IPS-20b (cell line): ENCODE results near the gene TPRA1.

Experiments used
- H3K27ac ChIP-seq: one replicate; pipeline ENCODE4 v1.5.1; 2013; ENCODE audit warnings: low read length
- H3K27me3 ChIP-seq: 2 replicates; pipeline ENCODE4 v1.6.1; 2013; ENCODE audit warnings: mild to moderate bottlenecking, low read length, inconsistent platforms; ENCODE audit not compliant: insufficient read depth
- H3K36me3 ChIP-seq: 2 replicates; pipeline ENCODE4 v1.6.1; 2013; ENCODE audit warnings: low read depth, mild to moderate bottlenecking, inconsistent platforms, low read length, moderate library complexity; ENCODE audit not compliant: insufficient read depth
- H3K4me1 ChIP-seq: 2 replicates; pipeline ENCODE4 v1.6.1; 2013; ENCODE audit warnings: mild to moderate bottlenecking, control low read depth, inconsistent platforms, low read length, moderate library complexity; ENCODE audit not compliant: insufficient read depth
- H3K4me3 ChIP-seq: 2 replicates; pipeline ENCODE4 v1.5.1; 2013; ENCODE audit warnings: mild to moderate bottlenecking, low read length, inconsistent platforms
- H3K9ac ChIP-seq: 2 replicates; pipeline ENCODE4 v1.6.1; 2013; ENCODE audit warnings: low read depth, mild to moderate bottlenecking, inconsistent platforms, low read length, moderate library complexity
- H3K9me3 ChIP-seq: 2 replicates; pipeline ENCODE4 v1.6.1; 2013; ENCODE audit warnings: mild to moderate bottlenecking, low read depth, low read length, inconsistent platforms; ENCODE audit not compliant: insufficient read depth

Gene TPRA1

DNA sequence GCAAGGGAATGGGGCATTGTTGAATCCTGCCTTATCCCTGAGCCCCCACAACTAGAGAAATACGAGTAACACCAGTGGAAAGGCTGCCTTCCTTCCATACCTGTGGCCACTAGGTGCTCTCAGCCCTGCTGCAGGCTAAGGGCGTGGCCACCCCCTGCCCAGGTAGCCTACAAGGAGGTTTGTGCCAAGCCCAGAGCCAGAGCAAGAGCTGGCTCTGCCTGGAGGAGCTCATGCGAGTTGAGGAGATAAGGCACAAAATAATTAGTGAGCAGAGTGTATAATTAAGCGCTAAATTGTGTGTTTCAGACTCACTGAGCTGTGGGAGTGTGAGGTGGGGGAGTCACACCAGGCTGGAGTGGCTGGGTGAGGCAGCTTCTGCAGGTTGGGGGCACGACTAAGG is 49.2 kb downstream of the TPRA1 start:
- H3K9me3 ChIP-seq = no peaks in the 10 kb centered on the region
- no peak overlapping the region for H3K27ac ChIP-seq
- no peak overlapping the region for H3K9ac ChIP-seq
- H3K4me3 ChIP-seq = no peak overlapping the region
- no peaks in the 10 kb centered on the region for H3K36me3 ChIP-seq
- peaks cover 9% of the 10 kb centered on the region; the same call in 1 of the 2 replicates for H3K4me1 ChIP-seq
- H3K27me3 ChIP-seq = no peaks in the 10 kb centered on the region; the same call in 1 of the 2 replicates

DNA sequence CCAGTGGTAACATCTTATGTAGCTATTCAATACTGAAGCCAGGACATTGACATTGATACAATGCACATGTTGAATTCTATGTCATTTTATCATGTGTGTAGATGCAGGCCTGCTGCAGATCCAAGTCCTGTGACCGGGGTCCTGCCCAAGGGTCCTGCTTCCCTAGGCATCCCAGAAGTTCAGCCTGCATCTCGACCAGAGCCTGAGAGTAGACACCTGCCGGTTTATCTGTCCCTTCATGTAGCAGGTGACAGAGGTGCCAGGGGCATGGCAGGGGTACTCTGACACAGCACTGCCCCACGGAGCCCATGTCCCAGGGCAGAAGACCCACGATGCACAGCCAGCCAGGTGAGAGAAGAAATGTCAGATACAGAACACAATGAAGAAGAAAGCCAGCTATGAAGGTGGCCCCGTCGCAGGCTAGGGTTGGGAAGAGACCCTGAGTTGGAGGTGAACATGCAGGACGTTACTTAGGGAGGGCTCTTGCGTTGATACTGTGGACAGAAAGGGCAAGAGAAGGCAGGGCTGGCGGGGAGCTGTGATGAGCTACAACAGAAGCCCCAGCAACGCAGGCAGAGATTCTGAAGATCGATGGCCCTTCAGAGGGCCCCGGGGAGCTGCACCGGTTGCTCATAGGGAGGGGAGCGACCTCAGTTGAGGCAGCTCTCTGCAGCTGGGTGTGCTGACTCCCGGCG is 51.0 kb downstream of the TPRA1 start:
- Histone ChIP-seq H3K36me3 (no peaks in the 10 kb centered on the region), H3K9me3 (no peaks in the 10 kb centered on the region), H3K4me3 (no peak overlapping the region)

DNA sequence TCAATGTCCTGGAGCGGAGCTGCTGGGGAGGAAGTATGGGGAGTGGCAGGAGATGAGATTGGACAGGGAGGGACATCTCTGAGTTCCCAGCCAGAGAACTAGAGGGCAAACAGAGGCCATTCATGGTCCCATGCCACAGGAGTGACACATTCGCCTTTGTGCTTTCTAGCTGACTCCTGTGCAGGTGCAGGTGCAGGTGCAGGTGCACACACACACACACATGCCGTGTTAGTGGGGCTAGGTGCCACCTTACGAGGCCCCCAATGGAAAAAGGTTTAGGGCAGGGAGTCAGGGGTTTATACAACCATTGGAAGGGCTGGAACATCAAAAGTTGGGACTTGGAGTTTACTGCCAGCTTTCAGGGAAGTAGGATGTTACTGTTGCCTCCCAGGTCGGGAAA is 52.0 kb downstream of the TPRA1 start:
- H3K4me3 ChIP-seq = no peak overlapping the region
- no peaks in the 10 kb centered on the region for H3K9me3 ChIP-seq
- no peak overlapping the region for H3K27ac ChIP-seq
- H3K9ac ChIP-seq = no peak overlapping the region
- no peaks in the 10 kb centered on the region for H3K27me3 ChIP-seq
- peaks cover 9% of the 10 kb centered on the region; the same call in 1 of the 2 replicates for H3K4me1 ChIP-seq
- no peaks in the 10 kb centered on the region for H3K36me3 ChIP-seq

More for the DNA sequence above, 51.0 kb downstream of the TPRA1 start:
- no peak overlapping the region for H3K27ac ChIP-seq
- H3K9ac ChIP-seq = no peak overlapping the region
- H3K27me3 ChIP-seq = no peaks in the 10 kb centered on the region
- peaks cover 9% of the 10 kb centered on the region; the same call in 1 of the 2 replicates for H3K4me1 ChIP-seq

DNA sequence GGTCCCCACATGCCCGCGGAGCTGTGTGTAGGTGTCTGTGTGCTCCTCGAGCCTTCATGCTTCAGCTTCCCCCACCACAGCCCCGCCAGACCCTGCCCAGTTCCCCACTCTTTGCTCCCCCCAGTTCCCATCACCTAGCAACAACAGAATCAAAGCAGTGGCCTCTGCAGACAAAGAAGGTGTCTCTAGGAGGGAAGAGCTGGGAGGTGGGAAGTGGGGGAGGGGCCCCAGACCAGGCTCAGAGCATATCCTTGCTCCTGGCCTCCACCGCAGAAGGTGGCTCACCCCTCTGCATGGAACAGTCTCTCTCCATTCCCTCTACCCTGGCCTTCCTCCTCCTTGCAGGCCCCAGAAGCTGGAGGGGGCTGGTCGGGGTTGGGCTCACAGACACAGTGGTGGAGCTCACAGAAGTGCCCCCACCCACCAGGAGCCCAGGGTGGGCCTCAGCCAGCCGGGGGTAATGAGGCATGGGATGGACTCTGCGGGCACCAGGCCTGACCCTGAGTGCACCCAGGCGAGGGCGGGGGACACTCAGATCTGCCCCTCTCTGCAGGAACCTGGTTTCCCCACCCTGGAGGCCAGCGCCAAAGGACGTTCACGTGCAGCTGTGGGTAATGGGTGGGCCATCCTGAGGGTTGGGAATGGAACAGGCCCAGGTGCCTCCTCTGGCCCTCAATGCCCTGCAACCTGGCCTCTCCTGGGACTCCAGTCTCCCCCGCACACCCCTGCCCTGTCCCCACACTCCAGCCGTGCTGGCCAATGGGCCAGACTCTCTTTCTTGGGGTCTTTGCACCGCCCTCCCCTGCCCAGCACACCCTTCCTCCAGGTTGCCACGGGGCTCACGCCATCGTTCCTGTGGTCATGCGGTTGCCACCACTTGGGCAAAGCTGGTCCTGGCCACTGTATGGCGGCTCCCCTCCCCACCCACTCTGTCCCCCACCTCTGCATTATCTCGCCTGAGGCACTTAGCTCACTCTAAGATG is 53.4 kb downstream of the TPRA1 start:
- no peak overlapping the region for H3K27ac ChIP-seq
- H3K36me3 ChIP-seq = no peaks in the 10 kb centered on the region
- peaks cover 9% of the 10 kb centered on the region; the same call in 1 of the 2 replicates for H3K4me1 ChIP-seq
- H3K27me3 ChIP-seq = no peaks in the 10 kb centered on the region
- peak overlapping the region; percentile 32; the same call in 1 of the 2 replicates for H3K9ac ChIP-seq
- peak overlapping the region; percentile 11; the same call in 1 of the 2 replicates for H3K4me3 ChIP-seq
- H3K9me3 ChIP-seq = no peaks in the 10 kb centered on the region

DNA sequence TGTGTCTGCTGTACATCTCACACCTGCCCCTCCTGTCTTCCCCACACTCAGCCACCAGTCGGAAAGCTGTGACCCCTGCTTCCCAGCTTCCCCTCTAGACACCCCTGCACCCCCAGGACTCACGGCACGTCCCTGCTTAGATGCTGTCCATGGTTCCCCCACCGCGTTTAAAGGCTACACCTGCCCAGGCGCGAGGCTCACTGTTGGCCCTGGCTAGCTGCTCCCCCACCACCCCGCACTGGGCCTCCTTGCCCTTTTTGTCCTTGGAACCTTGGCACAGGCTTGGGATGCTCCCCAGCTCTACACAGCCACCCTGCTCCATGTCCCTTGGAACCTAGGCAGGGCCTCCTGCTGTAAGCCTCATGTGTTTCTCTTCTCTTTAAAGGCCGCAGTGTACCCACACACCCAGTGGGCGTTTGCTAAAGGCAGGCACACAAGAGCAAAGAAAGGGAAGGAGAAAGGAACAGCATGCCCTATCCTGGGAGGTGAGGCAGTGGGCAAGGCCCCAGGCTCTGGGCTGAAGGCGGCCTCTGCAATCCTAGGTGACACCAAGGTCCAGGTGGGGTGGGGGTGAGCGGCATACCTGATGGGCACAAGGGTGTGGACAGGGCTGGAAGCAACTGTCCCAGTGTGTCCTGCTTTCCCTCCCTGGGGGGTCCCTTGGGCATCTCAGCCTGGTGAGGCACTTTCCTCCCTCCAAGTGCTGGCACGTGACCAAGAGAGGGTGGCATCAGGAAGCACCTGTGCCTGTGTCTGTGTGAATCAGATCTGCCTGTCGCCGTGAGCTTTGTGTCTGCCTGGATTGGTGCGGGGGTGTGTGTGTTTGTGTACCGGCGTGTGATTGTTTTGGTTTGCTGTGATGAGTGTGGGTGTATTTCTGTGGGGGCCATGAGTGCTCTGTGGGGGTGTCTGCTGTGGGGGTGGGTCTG is 54.4 kb downstream of the TPRA1 start:
- H3K4me3 ChIP-seq = no peak overlapping the region
- no peak overlapping the region for H3K27ac ChIP-seq
- no peaks in the 10 kb centered on the region for H3K9me3 ChIP-seq
- H3K36me3 ChIP-seq = no peaks in the 10 kb centered on the region
- peak overlapping the region; percentile 32; the same call in 1 of the 2 replicates for H3K9ac ChIP-seq
- H3K27me3 ChIP-seq = no peaks in the 10 kb centered on the region
- H3K4me1 ChIP-seq = peaks cover 9% of the 10 kb centered on the region; the same call in 1 of the 2 replicates

- no peak overlapping the region for H3K27ac ChIP-seq
- no peaks in the 10 kb centered on the region for H3K36me3 ChIP-seq
- no peaks in the 10 kb centered on the region for H3K27me3 ChIP-seq
- no peak overlapping the region for H3K9ac ChIP-seq
- H3K4me3 ChIP-seq = no peak overlapping the region
- H3K4me1 ChIP-seq = peaks cover 9% of the 10 kb centered on the region; the same call in 1 of the 2 replicates
- H3K9me3 ChIP-seq = no peaks in the 10 kb centered on the region
Measured at GRCh38 chr3:127535106-127535785, 55.3 kb downstream of the TPRA1 start.

DNA sequence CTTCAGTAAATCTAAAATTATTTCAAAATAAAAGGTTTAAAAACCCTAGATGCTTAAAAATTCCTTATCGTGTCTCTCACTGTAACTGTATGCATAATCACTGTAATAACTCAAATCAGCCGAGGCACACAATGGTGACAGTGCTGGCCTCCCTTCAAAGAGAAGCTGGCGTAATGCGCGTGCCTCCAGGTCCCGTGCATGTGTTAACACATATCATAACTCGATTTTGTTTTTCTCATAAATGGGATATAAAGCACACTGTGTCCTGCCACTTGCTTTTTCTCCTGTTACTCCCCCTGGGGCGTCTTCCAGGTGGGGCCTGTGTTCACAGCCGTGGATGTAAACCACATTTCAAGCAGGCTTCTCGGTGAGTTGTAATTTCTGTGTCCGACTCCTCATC is 56.0 kb downstream of the TPRA1 start:
- Histone ChIP-seq H3K4me1 (peaks cover 9% of the 10 kb centered on the region; the same call in 1 of the 2 replicates), H3K4me3 (no peak overlapping the region), H3K27ac (no peak overlapping the region), H3K9me3 (no peaks in the 10 kb centered on the region), H3K9ac (no peak overlapping the region), H3K27me3 (no peaks in the 10 kb centered on the region), H3K36me3 (no peaks in the 10 kb centered on the region)

GRCh38 chr3:127534161-127534451 is 56.4 kb downstream of the TPRA1 start:
- Histone ChIP-seq H3K27ac (no peak overlapping the region), H3K36me3 (no peaks in the 10 kb centered on the region), H3K9ac (no peak overlapping the region), H3K27me3 (no peaks in the 10 kb centered on the region), H3K9me3 (no peaks in the 10 kb centered on the region), H3K4me3 (no peak overlapping the region), H3K4me1 (peaks cover 9% of the 10 kb centered on the region; the same call in 1 of the 2 replicates)

GRCh38 chr3:127532561-127533203 is 57.9 kb downstream of the TPRA1 start:
- Histone ChIP-seq H3K4me3 (no peak overlapping the region), H3K9me3 (no peaks in the 10 kb centered on the region), H3K36me3 (no peaks in the 10 kb centered on the region), H3K27ac (no peak overlapping the region), H3K4me1 (peaks cover 9% of the 10 kb centered on the region; the same call in 1 of the 2 replicates), H3K27me3 (no peaks in the 10 kb centered on the region), H3K9ac (no peak overlapping the region)

DNA sequence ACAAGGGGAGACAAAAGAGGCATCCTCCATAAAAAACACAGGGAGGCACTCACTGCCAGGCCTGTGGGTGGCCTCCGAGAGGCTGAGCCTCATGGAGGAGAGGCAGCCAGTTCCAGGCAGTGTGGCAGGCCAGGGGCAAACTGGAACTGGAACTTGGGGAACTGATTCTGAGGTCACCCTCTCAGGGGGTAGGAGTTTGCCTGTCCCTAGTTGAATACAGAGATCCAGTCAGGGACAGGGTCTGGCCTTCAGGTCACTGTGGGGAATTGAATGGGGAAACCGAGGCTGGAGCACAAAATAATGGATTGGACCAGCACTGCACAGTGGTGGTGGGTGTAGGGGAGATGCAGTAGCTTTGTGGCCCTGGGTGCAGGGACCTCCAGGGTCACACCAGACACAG is 58.7 kb downstream of the TPRA1 start:
- Histone ChIP-seq H3K36me3 (no peaks in the 10 kb centered on the region), H3K4me3 (no peak overlapping the region), H3K9ac (no peak overlapping the region), H3K27ac (no peak overlapping the region), H3K4me1 (peaks cover 5% of the 10 kb centered on the region; the same call in 1 of the 2 replicates), H3K27me3 (no peaks in the 10 kb centered on the region), H3K9me3 (no peaks in the 10 kb centered on the region)
